ENCODE results near the gene PREPL.
"Not testable (repeated sequence)": the region's sequence is repeated elsewhere in the genome, so short reads cannot be mapped to it uniquely, and the experiment has no call there.

PREPL gene

GRCh38 chr2:44392338-44392943 lies 31.1 kb upstream of the PREPL start:
- Histone ChIP-seq H2AFZ (ENCODE audit: low read depth, low read length) (no peak overlapping the region), H3K4me2 (ENCODE audit: insufficient read depth, low read length) (no peak overlapping the region), H3K9me3 (ENCODE audit: insufficient read depth, low read length, severe bottlenecking) (no peaks in the 10 kb centered on the region), H4K20me1 (ENCODE audit: insufficient read depth, low read length) (no peaks in the 10 kb centered on the region), H3K79me2 (ENCODE audit: insufficient read depth, low read length) (no peaks in the 10 kb centered on the region), H3K36me3 (ENCODE audit: insufficient read depth, low read length) (no peaks in the 10 kb centered on the region; the same call in 1 of the 2 replicates), H3K27ac (ENCODE audit: low read length) (no peak overlapping the region), H3K4me3 (ENCODE audit: low read depth in 1 of 2, low read length in 2 of 2) (no peak overlapping the region), H3K27me3 (ENCODE audit: insufficient read depth, low read length, poor library complexity) (no peaks in the 10 kb centered on the region), H3K9ac (ENCODE audit: low read depth, low read length) (no peak overlapping the region), H3K4me1 (ENCODE audit: insufficient read depth, low read length) (no peaks in the 10 kb centered on the region)
- DNase-seq (peak; percentile 57), ATAC-seq (ENCODE audit: insufficient read depth, low read depth) (0 out of 3 replicates have a peak, but pooled peaks have one; percentile 42)
- TF ChIP-seq, protein P1, sequence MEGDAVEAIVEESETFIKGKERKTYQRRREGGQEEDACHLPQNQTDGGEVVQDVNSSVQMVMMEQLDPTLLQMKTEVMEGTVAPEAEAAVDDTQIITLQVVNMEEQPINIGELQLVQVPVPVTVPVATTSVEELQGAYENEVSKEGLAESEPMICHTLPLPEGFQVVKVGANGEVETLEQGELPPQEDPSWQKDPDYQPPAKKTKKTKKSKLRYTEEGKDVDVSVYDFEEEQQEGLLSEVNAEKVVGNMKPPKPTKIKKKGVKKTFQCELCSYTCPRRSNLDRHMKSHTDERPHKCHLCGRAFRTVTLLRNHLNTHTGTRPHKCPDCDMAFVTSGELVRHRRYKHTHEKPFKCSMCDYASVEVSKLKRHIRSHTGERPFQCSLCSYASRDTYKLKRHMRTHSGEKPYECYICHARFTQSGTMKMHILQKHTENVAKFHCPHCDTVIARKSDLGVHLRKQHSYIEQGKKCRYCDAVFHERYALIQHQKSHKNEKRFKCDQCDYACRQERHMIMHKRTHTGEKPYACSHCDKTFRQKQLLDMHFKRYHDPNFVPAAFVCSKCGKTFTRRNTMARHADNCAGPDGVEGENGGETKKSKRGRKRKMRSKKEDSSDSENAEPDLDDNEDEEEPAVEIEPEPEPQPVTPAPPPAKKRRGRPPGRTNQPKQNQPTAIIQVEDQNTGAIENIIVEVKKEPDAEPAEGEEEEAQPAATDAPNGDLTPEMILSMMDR (IDR thresholded peaks at IDR 0.05; ENCODE audit: borderline replicate concordance, extremely low read depth, low read length, poor library complexity, severe bottlenecking): peak; percentile 69
- no peak for TF ChIP-seq EZH2 (IDR thresholded peaks at IDR 0.05; ENCODE audit: borderline replicate concordance, low read depth, low read length, severe bottlenecking)

- no peak overlapping the region for H2AFZ ChIP-seq (ENCODE audit: low read depth, low read length)
- DNase-seq (no peak), ATAC-seq (ENCODE audit: insufficient read depth, low read depth) (no peak)
- H3K27me3 ChIP-seq (ENCODE audit: insufficient read depth, low read length, poor library complexity): no peaks in the 10 kb centered on the region
- H3K4me2 ChIP-seq (ENCODE audit: insufficient read depth, low read length): no peak overlapping the region
- H3K4me1 ChIP-seq (ENCODE audit: insufficient read depth, low read length): no peaks in the 10 kb centered on the region
- no peaks in the 10 kb centered on the region for H4K20me1 ChIP-seq (ENCODE audit: insufficient read depth, low read length)
- no peaks in the 10 kb centered on the region for H3K79me2 ChIP-seq (ENCODE audit: insufficient read depth, low read length)
- H3K36me3 ChIP-seq (ENCODE audit: insufficient read depth, low read length): no peaks in the 10 kb centered on the region; the same call in 1 of the 2 replicates
- no peak overlapping the region for H3K27ac ChIP-seq (ENCODE audit: low read length)
- TF ChIP-seq EZH2 (IDR thresholded peaks at IDR 0.05; ENCODE audit: borderline replicate concordance, low read depth, low read length, severe bottlenecking): no peak
- TF ChIP-seq, protein P1 (IDR thresholded peaks at IDR 0.05; ENCODE audit: borderline replicate concordance, extremely low read depth, low read length, poor library complexity, severe bottlenecking): peak; percentile 28
- no peaks in the 10 kb centered on the region for H3K9me3 ChIP-seq (ENCODE audit: insufficient read depth, low read length, severe bottlenecking)
- H3K4me3 ChIP-seq (ENCODE audit: low read depth in 1 of 2, low read length in 2 of 2): no peak overlapping the region
- no peak overlapping the region for H3K9ac ChIP-seq (ENCODE audit: low read depth, low read length)
Observed at GRCh38 chr2:44389895-44390294, 28.6 kb upstream of the PREPL start.

DNA sequence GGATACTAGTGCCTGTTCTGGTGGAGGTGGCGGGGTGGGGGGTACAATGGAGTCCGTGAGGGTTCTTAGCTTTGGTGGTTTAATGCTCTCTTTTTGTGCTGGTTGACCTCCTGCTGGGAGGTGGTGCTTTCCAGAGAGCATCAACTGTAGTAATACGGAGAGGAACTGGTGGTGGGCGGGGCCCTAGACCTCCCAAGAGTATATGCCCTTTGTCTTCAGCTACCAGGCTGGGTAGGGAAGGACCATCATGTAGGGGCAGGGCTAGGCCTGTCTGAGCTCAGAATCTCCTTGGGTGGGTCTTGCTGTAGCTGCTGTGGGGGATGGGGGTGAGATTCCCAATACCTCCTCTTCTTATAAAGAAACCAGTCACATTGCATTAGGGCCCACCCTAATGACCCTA lies 27.6 kb upstream of the PREPL start:
- H3K9ac ChIP-seq (ENCODE audit: low read depth, low read length): no peak overlapping the region
- H4K20me1 ChIP-seq (ENCODE audit: insufficient read depth, low read length): no peaks in the 10 kb centered on the region
- H3K27me3 ChIP-seq (ENCODE audit: insufficient read depth, low read length, poor library complexity): no peaks in the 10 kb centered on the region
- H3K79me2 ChIP-seq (ENCODE audit: insufficient read depth, low read length): no peaks in the 10 kb centered on the region
- TF ChIP-seq, protein P1 (IDR thresholded peaks at IDR 0.05; ENCODE audit: borderline replicate concordance, extremely low read depth, low read length, poor library complexity, severe bottlenecking): no peak
- no peak for TF ChIP-seq EZH2 (IDR thresholded peaks at IDR 0.05; ENCODE audit: borderline replicate concordance, low read depth, low read length, severe bottlenecking)
- no peaks in the 10 kb centered on the region for H3K4me1 ChIP-seq (ENCODE audit: insufficient read depth, low read length)
- H3K4me2 ChIP-seq (ENCODE audit: insufficient read depth, low read length): no peak overlapping the region
- no peaks in the 10 kb centered on the region; the same call in 1 of the 2 replicates for H3K36me3 ChIP-seq (ENCODE audit: insufficient read depth, low read length)
- DNase-seq (peak; percentile 25), ATAC-seq (ENCODE audit: insufficient read depth, low read depth) (peak; percentile 14; the same call in 1 of the 3 replicates)
- no peak overlapping the region for H3K27ac ChIP-seq (ENCODE audit: low read length)
- H2AFZ ChIP-seq (ENCODE audit: low read depth, low read length): no peak overlapping the region
- no peak overlapping the region for H3K4me3 ChIP-seq (ENCODE audit: low read depth in 1 of 2, low read length in 2 of 2)
- H3K9me3 ChIP-seq (ENCODE audit: insufficient read depth, low read length, severe bottlenecking): no peaks in the 10 kb centered on the region

DNA sequence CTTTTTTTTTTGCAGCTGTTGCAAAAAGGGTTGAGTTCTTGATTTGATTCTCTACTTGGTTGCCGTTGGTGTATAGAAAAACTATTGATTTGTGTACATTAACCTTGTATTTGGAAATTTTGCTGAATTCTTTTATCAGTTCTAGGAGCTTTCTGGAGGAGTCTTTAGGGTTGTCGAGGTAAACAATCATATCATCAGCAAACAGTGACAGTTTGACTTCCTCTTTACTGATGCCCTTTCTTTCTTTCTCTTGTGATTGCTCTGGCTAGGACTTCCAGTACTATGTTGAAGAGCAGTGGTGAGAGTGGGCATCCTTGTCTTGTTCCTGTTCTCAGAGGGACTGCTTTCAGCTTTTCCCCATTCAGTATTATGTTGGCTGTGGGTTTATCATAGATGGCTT lies 23.9 kb upstream of the PREPL start:
- not testable (repeated sequence) for ATAC-seq (ENCODE audit: insufficient read depth, low read depth); H3K9ac ChIP-seq (ENCODE audit: low read depth, low read length); H3K79me2 ChIP-seq (ENCODE audit: insufficient read depth, low read length); H3K27ac ChIP-seq (ENCODE audit: low read length); H3K9me3 ChIP-seq (ENCODE audit: insufficient read depth, low read length, severe bottlenecking); H3K27me3 ChIP-seq (ENCODE audit: insufficient read depth, low read length, poor library complexity); H2AFZ ChIP-seq (ENCODE audit: low read depth, low read length); H4K20me1 ChIP-seq (ENCODE audit: insufficient read depth, low read length); H3K4me1 ChIP-seq (ENCODE audit: insufficient read depth, low read length); DNase-seq; H3K4me2 ChIP-seq (ENCODE audit: insufficient read depth, low read length); H3K36me3 ChIP-seq (ENCODE audit: insufficient read depth, low read length); H3K4me3 ChIP-seq (ENCODE audit: low read depth in 1 of 2, low read length in 2 of 2)
